ENCODE results near the gene WAS.
A peak's percentile ranks its signal among the peaks of the same experiment; 100 is the strongest.

The WAS gene

DNA sequence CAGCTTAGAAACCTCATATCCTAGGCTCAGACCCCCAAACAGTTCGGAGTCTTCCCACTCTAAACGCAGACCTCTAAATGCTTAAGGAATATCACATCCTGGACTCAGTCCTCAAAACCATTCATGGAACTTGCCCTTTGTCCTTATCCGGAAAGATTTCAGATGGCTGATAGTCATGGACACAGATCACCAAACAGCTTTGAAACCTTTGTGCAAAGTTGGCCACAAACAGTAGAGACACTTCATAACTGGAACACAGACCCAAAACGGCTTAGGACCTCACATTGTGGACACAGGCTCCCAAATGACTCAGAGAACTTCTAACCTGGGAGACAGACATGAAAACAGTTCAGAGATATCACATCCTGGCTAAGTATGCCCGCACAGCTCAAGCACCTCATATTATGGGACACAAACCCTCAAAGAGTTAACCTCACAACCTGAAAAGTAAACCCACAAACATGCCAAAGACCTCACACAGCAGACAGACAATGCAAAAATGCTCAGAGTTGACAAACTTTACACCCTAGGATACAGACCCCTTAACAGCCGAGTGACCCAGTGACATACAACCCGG is 28.4 kb downstream of the WAS start:
- no peak for DNase-seq

DNA sequence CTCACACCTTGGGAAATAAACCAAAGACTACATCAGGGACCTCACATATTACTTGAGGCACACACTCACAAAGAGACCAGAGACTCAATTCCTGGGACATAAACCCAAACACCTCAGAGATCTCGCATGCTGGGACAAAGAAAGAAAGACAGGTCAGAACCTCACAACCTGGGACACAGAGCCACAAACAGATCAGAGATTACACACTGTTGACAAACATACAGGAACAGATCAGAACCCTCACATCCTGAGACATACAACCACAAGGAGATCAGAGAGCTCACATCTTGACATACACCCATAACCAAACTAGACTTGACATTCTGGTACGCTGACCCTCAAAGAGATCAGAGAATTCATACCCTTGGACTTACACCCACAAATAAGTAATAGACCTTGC is 30.2 kb downstream of the WAS start:
- no peak for DNase-seq

DNA sequence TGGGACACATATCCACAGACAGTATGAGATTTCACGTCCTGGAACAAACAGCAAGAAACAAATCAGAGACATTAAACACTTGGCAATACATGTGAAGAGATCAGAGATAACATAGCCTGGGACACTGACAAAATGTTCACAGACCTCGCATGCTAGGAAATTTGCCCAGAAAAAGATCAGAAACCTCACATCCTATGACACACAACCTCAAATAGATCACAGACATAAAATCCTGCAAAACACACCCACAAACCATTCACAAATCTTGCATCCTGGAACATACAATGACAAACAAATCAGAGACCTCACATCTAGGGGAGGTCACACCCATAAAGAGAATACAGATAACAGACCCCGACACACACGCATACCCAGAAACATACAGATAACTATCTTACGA is 31.0 kb downstream of the WAS start:
- no peak for DNase-seq

DNA sequence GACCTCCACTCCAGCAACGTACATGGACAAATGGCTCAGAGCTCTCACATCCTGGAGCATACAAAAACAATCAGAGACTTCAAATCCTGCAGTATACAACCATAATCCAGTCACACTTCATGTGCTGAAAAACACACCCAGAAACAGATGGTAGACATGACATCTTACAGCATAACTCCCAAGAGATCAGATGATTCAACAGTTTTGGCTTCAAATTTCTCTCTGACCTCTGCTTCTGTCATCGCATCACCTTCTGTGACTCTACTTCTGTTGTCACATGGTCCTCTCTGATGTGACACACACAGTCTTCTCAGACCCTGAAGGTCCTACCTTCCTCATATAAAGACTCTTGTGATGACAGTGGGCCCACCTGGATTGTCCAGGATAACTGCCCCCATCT is 31.5 kb downstream of the WAS start:
- DNase-seq: no peak

DNA sequence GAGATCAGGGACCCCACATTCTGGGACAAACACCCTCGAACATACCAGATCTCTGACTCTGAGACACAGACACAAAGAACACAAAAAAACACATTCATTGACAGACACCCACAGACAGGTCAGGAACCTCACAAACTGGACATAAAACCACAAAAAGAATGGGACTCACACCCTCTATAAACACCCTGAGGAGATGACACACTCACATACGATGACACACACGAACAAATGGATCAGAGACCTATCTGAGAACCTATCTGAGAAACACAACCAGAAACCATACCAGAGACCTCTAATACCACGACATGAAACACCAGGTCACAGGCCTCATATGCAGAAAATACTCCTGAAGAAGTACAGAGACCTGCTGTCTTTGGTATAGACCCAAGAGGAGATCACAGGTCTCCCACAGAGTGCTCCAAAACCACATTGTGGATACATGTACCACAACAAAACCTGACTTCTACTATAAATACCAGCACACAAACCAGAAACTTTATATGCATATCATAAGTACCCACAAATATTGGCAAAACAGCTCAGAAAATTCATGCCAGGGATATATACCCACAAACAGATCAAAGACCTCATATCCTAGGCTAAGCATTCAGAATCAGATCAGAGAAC is 32.4 kb downstream of the WAS start:
- DNase-seq: no peak

DNA sequence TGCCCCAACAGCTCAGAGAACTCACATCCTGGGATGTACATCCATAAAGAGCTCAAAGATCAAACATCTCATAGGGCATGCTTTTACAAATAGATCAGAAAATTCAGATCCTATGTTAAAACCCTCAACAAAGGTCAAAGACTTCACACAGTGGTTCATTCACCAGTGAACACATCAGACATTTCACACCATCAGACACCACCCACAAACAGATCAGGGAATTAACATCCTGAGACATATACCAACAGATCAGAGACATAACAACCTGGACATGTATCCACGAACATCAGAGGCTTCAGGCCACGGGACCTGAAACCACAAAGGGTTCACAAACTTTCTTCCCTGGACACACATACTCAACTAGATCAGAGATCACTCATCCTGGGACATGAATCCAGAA is 36.4 kb downstream of the WAS start:
- no peak for DNase-seq

DNA sequence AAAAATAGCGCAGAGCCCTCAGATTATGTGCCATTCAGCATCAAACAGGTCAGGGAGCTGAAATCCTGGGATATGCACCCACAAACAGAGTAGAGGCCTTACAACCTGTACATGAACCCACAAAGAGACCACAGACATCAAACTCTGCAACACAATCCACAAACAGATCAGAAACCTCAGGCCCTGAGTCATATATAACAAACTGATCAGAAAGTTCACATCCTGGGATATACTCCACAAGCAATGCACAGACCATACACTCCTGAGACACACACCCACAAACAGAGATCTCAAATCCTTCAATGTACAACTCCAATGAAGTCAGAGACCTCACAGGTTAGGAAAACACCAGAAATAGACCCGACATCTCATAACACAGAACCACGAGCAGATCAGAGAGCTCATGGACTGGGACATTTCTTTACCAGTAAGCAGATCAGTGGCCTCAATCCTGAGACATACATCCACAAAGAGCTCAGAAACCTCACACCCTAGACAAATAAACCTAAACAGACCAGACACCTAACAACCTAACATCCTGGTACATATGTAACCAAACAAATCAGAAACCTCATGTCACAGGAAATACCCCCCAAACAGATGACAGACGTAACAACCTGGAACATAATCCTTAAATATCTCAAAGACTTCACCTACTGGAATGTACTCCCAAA is 37.1 kb downstream of the WAS start:
- DNase-seq: no peak

DNA sequence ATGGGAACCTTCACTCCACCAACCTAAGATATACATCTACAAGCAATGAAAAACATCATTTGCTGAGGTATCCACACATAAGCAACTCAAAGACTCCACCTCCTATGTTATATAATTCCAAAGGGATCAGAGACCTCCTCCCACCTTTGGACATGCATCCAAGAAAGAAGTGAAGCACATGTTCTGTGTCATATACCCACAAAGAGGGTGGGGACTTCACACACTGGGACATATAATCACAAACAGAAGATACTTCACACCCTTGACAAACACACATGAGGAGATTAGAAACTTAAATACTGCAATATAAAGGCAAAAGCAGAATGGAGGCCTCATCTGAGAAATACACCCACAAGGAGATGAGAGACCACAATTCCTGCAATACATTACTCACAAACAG is 38.3 kb downstream of the WAS start:
- no peak for DNase-seq

DNA sequence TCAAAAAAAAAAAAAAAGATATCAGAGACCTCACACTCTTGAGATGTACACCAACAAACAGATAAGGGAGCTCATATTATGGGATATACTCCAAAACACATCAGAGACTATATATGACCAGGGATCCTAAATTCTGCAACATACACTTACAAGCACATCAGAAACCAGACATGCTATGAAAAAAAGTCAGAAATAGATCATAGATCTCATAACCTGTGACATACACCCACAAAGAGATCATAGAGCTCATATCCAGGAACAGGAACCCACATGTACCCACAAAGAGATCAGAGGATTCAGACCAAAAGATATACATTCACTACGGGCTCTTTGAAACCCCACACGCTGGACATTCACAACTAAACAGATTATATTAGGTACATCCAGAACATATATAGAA is 43.0 kb downstream of the WAS start:
- no peak for DNase-seq

DNA sequence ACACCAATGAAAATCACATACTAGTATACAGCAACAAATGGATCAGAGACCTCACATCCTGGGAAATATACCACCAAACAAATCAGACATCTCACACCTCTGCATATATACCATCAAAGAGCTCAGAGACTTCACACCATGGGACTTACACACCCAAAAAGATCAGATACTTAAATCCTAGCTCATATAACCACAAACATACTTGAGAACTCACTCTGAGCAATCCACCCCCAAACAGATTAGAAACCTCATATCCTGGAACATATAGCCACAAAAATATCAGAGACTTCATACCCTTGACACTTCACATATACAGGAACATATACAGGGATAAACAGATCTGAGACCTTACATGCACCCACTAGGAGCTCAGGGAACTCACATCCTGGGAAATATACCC is 45.1 kb downstream of the WAS start:
- DNase-seq: no peak

DNA sequence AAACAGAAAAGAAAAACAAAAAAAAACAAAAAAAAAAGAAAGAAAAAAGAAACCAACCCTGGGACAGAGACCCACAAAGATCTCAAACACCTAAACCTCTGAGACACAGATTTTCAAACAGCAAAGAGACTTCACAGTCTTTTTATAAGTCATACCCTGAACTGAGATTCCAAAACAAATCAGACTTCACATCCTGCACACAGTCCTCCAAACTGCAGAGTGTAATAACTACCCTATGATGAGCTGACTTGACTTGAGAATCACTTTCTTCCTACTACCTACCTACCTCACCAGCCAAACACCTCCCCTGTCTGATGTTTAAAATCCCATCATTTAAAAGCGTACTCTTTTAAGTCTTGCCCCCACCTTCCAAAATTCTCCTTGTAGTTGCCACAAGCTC is 52.7 kb downstream of the WAS start:
- no peak for DNase-seq

DNA sequence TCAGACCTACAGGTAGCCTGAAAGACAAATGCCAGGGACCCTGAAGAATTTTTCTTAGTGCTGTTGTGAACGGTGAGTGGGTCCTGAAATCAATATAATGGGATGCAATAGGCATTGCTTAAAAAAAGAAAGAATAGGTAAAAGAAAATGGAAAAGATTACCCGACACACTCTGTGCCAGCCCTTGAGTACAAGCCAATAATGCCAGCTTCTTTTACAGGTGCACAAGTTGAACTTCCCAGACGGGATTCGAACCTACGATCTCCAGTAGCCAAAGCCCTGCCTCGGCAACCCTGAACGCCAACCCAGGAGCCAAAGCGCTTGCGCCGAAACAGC is 53.2 kb downstream of the WAS start:
- no peak for DNase-seq

DNA sequence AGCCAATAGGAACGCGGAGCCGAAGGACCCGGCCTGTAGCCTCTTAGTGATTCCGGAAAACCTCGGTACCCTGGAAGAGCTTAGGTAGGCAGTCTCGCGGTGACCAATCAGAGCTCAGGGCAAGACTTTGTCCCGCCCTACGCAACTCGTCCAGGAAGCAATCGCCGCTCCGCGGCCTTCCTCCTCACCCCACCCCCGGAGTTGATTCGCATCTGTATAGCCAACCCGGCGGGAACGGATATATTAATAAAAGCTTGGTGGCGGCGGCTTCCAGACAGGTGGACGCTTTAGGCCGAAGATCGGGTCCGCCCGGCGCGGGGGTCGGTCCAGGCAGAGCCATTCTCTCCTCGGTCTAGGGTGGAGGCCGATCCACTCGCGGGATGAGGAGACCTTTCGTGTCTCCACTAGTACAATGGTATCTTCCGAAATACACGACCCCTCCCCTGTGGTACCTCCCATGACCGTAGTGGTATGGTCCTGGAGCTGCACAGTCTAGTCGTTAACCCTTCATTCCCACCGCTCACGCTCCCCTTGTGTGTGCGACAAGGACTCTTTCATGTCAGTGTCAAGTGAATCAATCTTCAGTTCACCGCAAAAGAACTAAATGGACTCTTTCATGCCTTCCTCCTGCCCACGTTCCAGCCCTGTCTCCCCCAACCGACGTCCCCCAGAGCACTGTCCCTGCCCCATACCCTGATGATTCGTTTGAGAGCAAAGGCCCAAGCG is 53.8 kb downstream of the WAS start:
- peak; percentile 93 to 97 (median 95) for DNase-seq

DNA sequence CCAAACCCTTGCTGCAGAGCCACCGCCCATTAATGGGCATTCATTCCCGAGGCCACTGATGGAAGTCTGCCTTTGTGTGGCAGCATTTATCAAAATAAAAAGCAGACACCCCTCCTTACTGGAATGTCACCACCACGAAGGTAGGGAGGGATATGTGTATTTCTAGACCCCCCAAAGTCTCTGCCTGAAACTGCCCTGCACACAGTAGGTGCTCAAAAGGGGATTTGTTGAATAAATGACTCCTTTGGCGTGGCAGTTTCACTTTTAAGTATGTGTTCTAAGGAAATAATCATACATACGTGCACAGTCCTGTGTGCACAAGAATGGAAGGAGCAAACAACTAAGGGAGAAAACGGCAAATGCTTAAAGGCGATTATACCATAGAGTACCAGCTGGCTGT is 54.3 kb downstream of the WAS start:
- no peak for DNase-seq

Data from suppressor macrophage (primary cell).